ENCODE results near the gene TAPT1. TPM values are rescaled to one million over a fixed set of nuclear protein-coding genes. Genes with fewer than 3 reads are reported as not detected.

TAPT1 gene
- total RNA-seq, 1 donor from 2014 or later, result 25.3 TPM

DNA sequence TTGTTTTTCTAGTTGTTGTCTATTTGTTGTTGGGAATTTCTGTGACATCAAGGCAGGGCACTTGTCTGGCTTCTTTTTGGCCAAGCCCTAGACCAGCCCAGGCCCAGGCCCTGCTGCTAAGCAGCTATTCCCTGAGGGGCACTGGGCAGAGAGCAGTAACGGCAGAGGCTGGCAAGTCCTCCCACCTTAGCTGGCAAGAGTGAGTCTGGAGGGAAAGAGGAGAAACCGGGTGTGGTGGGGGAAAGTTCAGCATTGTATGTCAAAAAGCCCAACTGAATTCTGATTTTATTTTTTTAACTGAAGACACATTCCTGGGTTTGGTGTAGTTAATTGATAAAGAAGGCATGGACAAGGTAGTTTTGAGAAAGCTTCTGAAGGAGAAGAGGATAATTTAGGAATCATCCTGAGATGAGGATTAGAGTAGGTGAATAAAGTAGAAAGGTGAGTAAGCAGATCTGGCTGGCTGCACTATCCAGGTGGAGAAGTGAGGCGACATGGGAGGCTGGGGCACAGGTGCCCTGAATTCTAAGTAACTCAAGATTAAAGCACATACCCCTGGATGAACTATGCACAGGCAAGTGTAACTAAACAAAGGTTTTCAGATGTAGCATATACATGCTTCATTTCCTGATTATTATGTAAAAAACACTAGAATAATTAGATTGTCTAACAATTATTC is 57.4 kb downstream of the TAPT1 start:
- Mint-ChIP-seq H3K27me3 (ENCODE audit: low read depth, unreplicated experiment) (no peaks in the 10 kb centered on the region), H3K36me3 (ENCODE audit: low read depth, unreplicated experiment) (peaks cover 16% of the 10 kb centered on the region), H3K4me1 (ENCODE audit: low read depth, unreplicated experiment) (no peaks in the 10 kb centered on the region), H3K27ac (ENCODE audit: unreplicated experiment) (no peak overlapping the region), H3K9me3 (ENCODE audit: unreplicated experiment) (no peaks in the 10 kb centered on the region), H3K4me3 (ENCODE audit: unreplicated experiment) (no peak overlapping the region)
- H3K4me1 ChIP-seq (ENCODE audit: insufficient read depth, low read length), result no peaks in the 10 kb centered on the region
- H3K27me3 ChIP-seq (ENCODE audit: insufficient read depth, low read length), result no peaks in the 10 kb centered on the region
- TF ChIP-seq EZH2 (IDR thresholded peaks at IDR 0.05; ENCODE audit: insufficient read depth, low read length), result no peak
- TF ChIP-seq, protein P1, sequence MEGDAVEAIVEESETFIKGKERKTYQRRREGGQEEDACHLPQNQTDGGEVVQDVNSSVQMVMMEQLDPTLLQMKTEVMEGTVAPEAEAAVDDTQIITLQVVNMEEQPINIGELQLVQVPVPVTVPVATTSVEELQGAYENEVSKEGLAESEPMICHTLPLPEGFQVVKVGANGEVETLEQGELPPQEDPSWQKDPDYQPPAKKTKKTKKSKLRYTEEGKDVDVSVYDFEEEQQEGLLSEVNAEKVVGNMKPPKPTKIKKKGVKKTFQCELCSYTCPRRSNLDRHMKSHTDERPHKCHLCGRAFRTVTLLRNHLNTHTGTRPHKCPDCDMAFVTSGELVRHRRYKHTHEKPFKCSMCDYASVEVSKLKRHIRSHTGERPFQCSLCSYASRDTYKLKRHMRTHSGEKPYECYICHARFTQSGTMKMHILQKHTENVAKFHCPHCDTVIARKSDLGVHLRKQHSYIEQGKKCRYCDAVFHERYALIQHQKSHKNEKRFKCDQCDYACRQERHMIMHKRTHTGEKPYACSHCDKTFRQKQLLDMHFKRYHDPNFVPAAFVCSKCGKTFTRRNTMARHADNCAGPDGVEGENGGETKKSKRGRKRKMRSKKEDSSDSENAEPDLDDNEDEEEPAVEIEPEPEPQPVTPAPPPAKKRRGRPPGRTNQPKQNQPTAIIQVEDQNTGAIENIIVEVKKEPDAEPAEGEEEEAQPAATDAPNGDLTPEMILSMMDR (IDR thresholded peaks at IDR 0.05; ENCODE audit: insufficient read depth, low read depth, low read length), result no peak
- FAIRE-seq (no peak), DNase-seq (ENCODE audit: low read depth) (no peak)
- H3K9me3 ChIP-seq (ENCODE audit: insufficient read depth, low read depth, low read length), result no peaks in the 10 kb centered on the region
- no peak overlapping the region for H3K4me3 ChIP-seq (ENCODE audit: insufficient read depth, low read depth, low read length)
- no peaks in the 10 kb centered on the region for H4K20me1 ChIP-seq (ENCODE audit: insufficient read depth, low read length)
- H3K36me3 ChIP-seq (ENCODE audit: insufficient read depth, low read length), result peaks cover 6% of the 10 kb centered on the region
- no peak overlapping the region for H3K4me2 ChIP-seq (ENCODE audit: low read length)
- H3K9ac ChIP-seq (ENCODE audit: low read length), result no peak overlapping the region
- H3K27ac ChIP-seq (ENCODE audit: low read depth, low read length), result no peak overlapping the region
- H3K79me2 ChIP-seq (ENCODE audit: insufficient read depth, low read length), result no peaks in the 10 kb centered on the region
- no peak overlapping the region for H2AFZ ChIP-seq (ENCODE audit: low read depth, low read length)

DNA sequence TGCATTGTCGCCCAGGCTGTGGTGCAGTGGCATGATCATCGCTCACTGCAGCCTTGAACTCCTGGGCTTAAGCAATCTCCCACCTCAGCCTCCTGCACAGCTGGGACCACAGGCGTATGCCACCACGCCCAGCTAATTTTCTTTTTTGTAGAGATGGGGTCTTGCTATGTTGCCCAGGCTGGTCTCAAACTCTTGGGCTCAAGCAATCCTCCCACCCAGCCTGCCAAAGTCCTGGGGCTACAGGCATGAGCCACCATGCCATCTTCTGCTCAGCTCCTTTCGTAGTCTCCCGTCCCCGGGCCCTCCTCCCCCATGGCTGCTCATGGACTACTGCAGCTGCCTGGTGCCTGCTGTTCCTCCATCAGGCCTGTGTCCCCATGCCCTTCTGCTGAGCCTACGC is 58.1 kb downstream of the TAPT1 start:
- no peaks in the 10 kb centered on the region for H3K9me3 Mint-ChIP-seq (ENCODE audit: unreplicated experiment)
- no peaks in the 10 kb centered on the region for H4K20me1 ChIP-seq (ENCODE audit: insufficient read depth, low read length)
- H3K36me3 ChIP-seq (ENCODE audit: insufficient read depth, low read length), result peaks cover 7% of the 10 kb centered on the region
- DNase-seq (ENCODE audit: low read depth) (no peak), FAIRE-seq (no peak)
- no peaks in the 10 kb centered on the region for H3K9me3 ChIP-seq (ENCODE audit: insufficient read depth, low read depth, low read length)
- no peak overlapping the region for H2AFZ ChIP-seq (ENCODE audit: low read depth, low read length)
- no peak overlapping the region for H3K9ac ChIP-seq (ENCODE audit: low read length)
- H3K4me3 ChIP-seq (ENCODE audit: insufficient read depth, low read depth, low read length), result no peak overlapping the region
- H3K79me2 ChIP-seq (ENCODE audit: insufficient read depth, low read length), result no peaks in the 10 kb centered on the region
- H3K4me1 ChIP-seq (ENCODE audit: insufficient read depth, low read length), result no peaks in the 10 kb centered on the region
- peaks cover 16% of the 10 kb centered on the region for H3K36me3 Mint-ChIP-seq (ENCODE audit: low read depth, unreplicated experiment)
- no peaks in the 10 kb centered on the region for H3K27me3 ChIP-seq (ENCODE audit: insufficient read depth, low read length)
- no peaks in the 10 kb centered on the region for H3K27me3 Mint-ChIP-seq (ENCODE audit: low read depth, unreplicated experiment)
- H3K27ac Mint-ChIP-seq (ENCODE audit: unreplicated experiment), result no peak overlapping the region
- H3K4me1 Mint-ChIP-seq (ENCODE audit: low read depth, unreplicated experiment), result no peaks in the 10 kb centered on the region
- no peak overlapping the region for H3K27ac ChIP-seq (ENCODE audit: low read depth, low read length)
- TF ChIP-seq, protein P1 (IDR thresholded peaks at IDR 0.05; ENCODE audit: insufficient read depth, low read depth, low read length), result no peak
- TF ChIP-seq EZH2 (IDR thresholded peaks at IDR 0.05; ENCODE audit: insufficient read depth, low read length), result no peak
- no peak overlapping the region for H3K4me2 ChIP-seq (ENCODE audit: low read length)
- H3K4me3 Mint-ChIP-seq (ENCODE audit: unreplicated experiment), result no peak overlapping the region

DNA sequence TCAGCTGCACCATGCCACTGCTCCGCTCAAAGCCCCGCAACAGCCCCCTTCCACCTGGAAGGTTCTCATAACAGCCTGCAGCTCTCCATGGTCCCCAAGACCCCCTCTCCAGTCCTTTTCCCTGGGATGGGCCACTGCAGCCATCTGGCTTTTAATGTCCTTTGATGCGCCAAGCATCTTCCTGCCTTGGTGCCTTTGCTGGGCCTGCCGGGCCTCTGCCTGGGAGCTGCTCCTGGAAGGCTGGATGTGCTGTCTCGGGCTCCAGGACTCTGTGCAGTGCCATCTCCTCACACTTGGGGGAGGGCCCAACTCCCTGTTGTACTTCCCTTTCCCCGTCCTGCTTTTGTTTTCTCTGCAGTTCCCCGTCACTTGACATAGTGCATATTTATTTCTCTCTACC is 60.3 kb downstream of the TAPT1 start:
- H4K20me1 ChIP-seq (ENCODE audit: insufficient read depth, low read length), result no peaks in the 10 kb centered on the region
- no peak overlapping the region for H3K4me3 ChIP-seq (ENCODE audit: insufficient read depth, low read depth, low read length)
- no peaks in the 10 kb centered on the region for H3K4me1 Mint-ChIP-seq (ENCODE audit: low read depth, unreplicated experiment)
- H3K9me3 ChIP-seq (ENCODE audit: insufficient read depth, low read depth, low read length), result no peaks in the 10 kb centered on the region
- peaks cover 18% of the 10 kb centered on the region for H3K36me3 Mint-ChIP-seq (ENCODE audit: low read depth, unreplicated experiment)
- no peak overlapping the region for H3K27ac Mint-ChIP-seq (ENCODE audit: unreplicated experiment)
- FAIRE-seq (no peak), DNase-seq (ENCODE audit: low read depth) (no peak)
- H3K27me3 ChIP-seq (ENCODE audit: insufficient read depth, low read length), result no peaks in the 10 kb centered on the region
- H2AFZ ChIP-seq (ENCODE audit: low read depth, low read length), result no peak overlapping the region
- TF ChIP-seq, protein P1 (IDR thresholded peaks at IDR 0.05; ENCODE audit: insufficient read depth, low read depth, low read length), result no peak
- no peak for TF ChIP-seq EZH2 (IDR thresholded peaks at IDR 0.05; ENCODE audit: insufficient read depth, low read length)
- H3K27ac ChIP-seq (ENCODE audit: low read depth, low read length), result no peak overlapping the region
- H3K9ac ChIP-seq (ENCODE audit: low read length), result no peak overlapping the region
- H3K79me2 ChIP-seq (ENCODE audit: insufficient read depth, low read length), result no peaks in the 10 kb centered on the region
- H3K27me3 Mint-ChIP-seq (ENCODE audit: low read depth, unreplicated experiment), result no peaks in the 10 kb centered on the region
- peaks cover 12% of the 10 kb centered on the region for H3K36me3 ChIP-seq (ENCODE audit: insufficient read depth, low read length)
- H3K4me2 ChIP-seq (ENCODE audit: low read length), result no peak overlapping the region
- no peaks in the 10 kb centered on the region for H3K9me3 Mint-ChIP-seq (ENCODE audit: unreplicated experiment)
- no peaks in the 10 kb centered on the region for H3K4me1 ChIP-seq (ENCODE audit: insufficient read depth, low read length)
- no peak overlapping the region for H3K4me3 Mint-ChIP-seq (ENCODE audit: unreplicated experiment)
